Measurements from ENCODE around the gene ELL.

DNA sequence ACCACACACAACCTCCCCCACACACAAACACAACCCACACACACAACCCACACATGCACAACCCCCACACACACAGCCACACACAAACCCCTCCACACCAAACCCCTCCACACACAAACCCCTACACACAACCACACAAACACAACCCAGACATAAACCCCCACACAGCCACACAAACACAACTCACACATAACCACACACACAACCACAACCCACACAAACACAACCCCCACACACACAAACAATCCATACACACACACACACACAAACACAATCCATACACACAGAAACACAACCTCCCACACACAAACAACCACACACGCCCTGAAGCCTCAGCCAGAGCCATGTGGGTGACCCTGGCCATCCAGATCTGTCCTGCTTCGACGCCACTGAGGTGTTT is 53.9 kb downstream of the ELL start:
- TF ChIP-seq POLR2AphosphoS5 (IDR thresholded peaks at IDR 0.05) (no peak), POLR2A (IDR thresholded peaks at IDR 0.05) (no peak)
- TF ChIP-seq, protein P1, sequence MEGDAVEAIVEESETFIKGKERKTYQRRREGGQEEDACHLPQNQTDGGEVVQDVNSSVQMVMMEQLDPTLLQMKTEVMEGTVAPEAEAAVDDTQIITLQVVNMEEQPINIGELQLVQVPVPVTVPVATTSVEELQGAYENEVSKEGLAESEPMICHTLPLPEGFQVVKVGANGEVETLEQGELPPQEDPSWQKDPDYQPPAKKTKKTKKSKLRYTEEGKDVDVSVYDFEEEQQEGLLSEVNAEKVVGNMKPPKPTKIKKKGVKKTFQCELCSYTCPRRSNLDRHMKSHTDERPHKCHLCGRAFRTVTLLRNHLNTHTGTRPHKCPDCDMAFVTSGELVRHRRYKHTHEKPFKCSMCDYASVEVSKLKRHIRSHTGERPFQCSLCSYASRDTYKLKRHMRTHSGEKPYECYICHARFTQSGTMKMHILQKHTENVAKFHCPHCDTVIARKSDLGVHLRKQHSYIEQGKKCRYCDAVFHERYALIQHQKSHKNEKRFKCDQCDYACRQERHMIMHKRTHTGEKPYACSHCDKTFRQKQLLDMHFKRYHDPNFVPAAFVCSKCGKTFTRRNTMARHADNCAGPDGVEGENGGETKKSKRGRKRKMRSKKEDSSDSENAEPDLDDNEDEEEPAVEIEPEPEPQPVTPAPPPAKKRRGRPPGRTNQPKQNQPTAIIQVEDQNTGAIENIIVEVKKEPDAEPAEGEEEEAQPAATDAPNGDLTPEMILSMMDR (IDR thresholded peaks at IDR 0.05) = no peak
